HepG2 (cell line): Measurements from ENCODE around the gene RBBP6. TPM values are rescaled to one million over a fixed set of nuclear protein-coding genes. Genes with fewer than 3 reads are reported as not detected.
A peak's percentile ranks its signal among the peaks of the same experiment; 100 is the strongest.

ENCODE experiments used
- CENPBD1 ChIP-seq: sonication (generic); formaldehyde crosslinking; IDR thresholded peaks from 2 replicates; pipeline ENCODE4 v1.8.0; 2022; ENCODE audit warnings: missing genetic modification reagents, low read depth, mild to moderate bottlenecking, borderline replicate concordance
- CERS6 ChIP-seq: sonication (generic); formaldehyde crosslinking; IDR thresholded peaks from 2 replicates; pipeline ENCODE4 v1.5.0; 2020; ENCODE audit warnings: missing genetic modification reagents
- ERF ChIP-seq: IDR thresholded peaks from 2 replicates; pipeline ENCODE4 v1.6.1; 2018; ENCODE audit warnings: missing biosample characterization, missing genetic modification reagents
- ESRRA ChIP-seq: sonication (generic); formaldehyde crosslinking; IDR thresholded peaks from 2 replicates; pipeline ENCODE4 v1.5.1; 2020; ENCODE audit warnings: mild to moderate bottlenecking, low read depth, missing genetic modification reagents
- ETV6 ChIP-seq: sonication (generic); formaldehyde crosslinking; conservative IDR thresholded peaks from 2 replicates; pipeline ENCODE4 v1.4.0; 2020; ENCODE audit warnings: missing genetic modification reagents
- HNRNPUL1 ChIP-seq: fragments of 200-400 bp; formaldehyde crosslinking; IDR thresholded peaks from 2 replicates; pipeline ENCODE4 v1.6.1; 2017; ENCODE audit warnings: low read depth, mild to moderate bottlenecking, low read length, moderate library complexity
- ISX ChIP-seq: sonication (generic); formaldehyde crosslinking; conservative IDR thresholded peaks from 2 replicates; pipeline ENCODE4 v1.5.0; 2020; ENCODE audit warnings: missing genetic modification reagents
- LCORL ChIP-seq, 2 experiments: fragments of 450-650 bp in 1 of 2; sonication (generic) in 1 of 2; formaldehyde crosslinking in 1 of 2; IDR thresholded peaks; 2 replicates each; pipeline versions ENCODE4 v1.5.0 to v1.6.1; 2017 to 2020; ENCODE audit warnings: antibody characterized with exemption in 1 of 2, missing genetic modification reagents in 1 of 2
- NKX3-1 ChIP-seq: sonication (generic); formaldehyde crosslinking; IDR thresholded peaks from 2 replicates; pipeline ENCODE4 v1.5.0; 2020; ENCODE audit warnings: missing genetic modification reagents
- NRL ChIP-seq: sonication (generic); formaldehyde crosslinking; IDR thresholded peaks from 2 replicates; pipeline ENCODE4 v1.5.0; 2020; ENCODE audit warnings: missing genetic modification reagents, mild to moderate bottlenecking, moderate library complexity, borderline replicate concordance
- PITX1 ChIP-seq: sonication (generic); formaldehyde crosslinking; IDR thresholded peaks from 2 replicates; pipeline ENCODE4 v1.5.1; 2020; ENCODE audit warnings: mild to moderate bottlenecking, missing genetic modification reagents
- TEAD3 ChIP-seq: optimal IDR thresholded peaks from 2 replicates; pipeline ENCODE3; 2016; ENCODE audit warnings: borderline replicate concordance
- TFDP2 ChIP-seq: sonication (generic); formaldehyde crosslinking; IDR thresholded peaks from 2 replicates; pipeline ENCODE4 v1.4.0; 2020; ENCODE audit warnings: missing genetic modification reagents
- XRCC5 ChIP-seq: fragments of 200-400 bp; formaldehyde crosslinking; optimal IDR thresholded peaks from 2 replicates; pipeline ENCODE3; 2017; ENCODE audit warnings: mild to moderate bottlenecking, low read length
- YEATS2 ChIP-seq: sonication (generic); formaldehyde crosslinking; IDR thresholded peaks from 2 replicates; pipeline ENCODE4 v1.4.0; 2020; ENCODE audit warnings: missing genetic modification reagents, borderline replicate concordance
- ZBED4 ChIP-seq: sonication (generic); formaldehyde crosslinking; IDR thresholded peaks from 2 replicates; pipeline ENCODE4 v1.4.0; 2020; ENCODE audit warnings: missing genetic modification reagents, borderline replicate concordance
- ZFY ChIP-seq: sonication (generic); formaldehyde crosslinking; IDR thresholded peaks from 2 replicates; pipeline ENCODE4 v1.4.0; 2020; ENCODE audit warnings: missing genetic modification reagents
- ZNF44 ChIP-seq: sonication (generic); formaldehyde crosslinking; IDR thresholded peaks from 2 replicates; pipeline ENCODE4 v1.5.1; 2020; ENCODE audit warnings: mild to moderate bottlenecking, missing genetic modification reagents
- ZNF441 ChIP-seq: sonication (generic); formaldehyde crosslinking; IDR thresholded peaks from 2 replicates; pipeline ENCODE4 v1.7.0; 2021; ENCODE audit warnings: missing genetic modification reagents, borderline replicate concordance
- ZNF577 ChIP-seq: sonication (generic); formaldehyde crosslinking; IDR thresholded peaks from 2 replicates; pipeline ENCODE4 v1.4.0; 2020; ENCODE audit warnings: mild to moderate bottlenecking, low read depth, missing genetic modification reagents, borderline replicate concordance
- ZNF83 ChIP-seq: sonication (generic); formaldehyde crosslinking; IDR thresholded peaks from 2 replicates; pipeline ENCODE4 v1.4.0; 2020; ENCODE audit warnings: missing genetic modification reagents, mild to moderate bottlenecking, borderline replicate concordance
- polyA plus RNA-seq, 8 experiments: library from polyadenylated mRNA; depleted of rRNA in 3 of 8; stranded (reverse) in 7 of 8; unstranded in 1 of 8; fragments of >200 nt; fragmentation: Illumina TruSeq in 4 of 8; extraction: Trizol in 4 of 8; gene quantifications; 2 replicates each; pipeline versions ENCODE4 v1.2.1 to v1.2.3, GENCODE V29; 2011 to 2016; ENCODE audit warnings: low read depth in 4 of 8, missing spikeins in 1 of 8, mixed read lengths in 1 of 8; ENCODE audit not compliant: insufficient read depth in 1 of 8
- total RNA-seq, 5 experiments: library from RNA; depleted of rRNA; stranded (reverse); fragments of >200 nt; fragmentation: Illumina TruSeq; extraction: Trizol; gene quantifications; 2 replicates each; pipeline ENCODE4 v1.2.3, GENCODE V29; 2016; ENCODE audit warnings: low read depth in 1 of 5

The RBBP6 gene
- total and polyA plus RNA-seq, 2 of the 13 experiments (the other 11 are each of a cell fraction or from before 2014, with no cell fraction given) = 37.1 to 70.9 TPM

- TF ChIP-seq TEAD3 = peak; percentile 17
- 0 out of 2 replicates have a peak, but pooled peaks have one; percentile 19 for TF ChIP-seq NRL (CRISPR knock-in tag)
- no peak for TF ChIP-seq CERS6 (CRISPR knock-in tag)
- no peak for TF ChIP-seq CENPBD1 (CRISPR knock-in tag)
- TF ChIP-seq ZBED4 (CRISPR knock-in tag) = 0 out of 2 replicates have a peak, but pooled peaks have one; percentile 31
- no peak for TF ChIP-seq ERF (CRISPR knock-in tag)
- peak; percentile 65 for TF ChIP-seq XRCC5
- peak; percentile 60; the same call in 1 of the 2 replicates for TF ChIP-seq TFDP2 (CRISPR knock-in tag)
- no peak for TF ChIP-seq YEATS2 (CRISPR knock-in tag)
- TF ChIP-seq ZFY (CRISPR knock-in tag) = no peak
- TF ChIP-seq ISX (CRISPR knock-in tag) = no peak
- TF ChIP-seq HNRNPUL1 = no peak
- TF ChIP-seq ZNF577 (CRISPR knock-in tag) = no peak
- TF ChIP-seq NKX3-1 (CRISPR knock-in tag) = no peak
- TF ChIP-seq LCORL (IDR thresholded peaks at IDR 0.05) = no peak
- TF ChIP-seq LCORL (CRISPR knock-in tag; IDR thresholded peaks at IDR 0.05) = peak; percentile 55; the same call in 1 of the 2 replicates
- no peak for TF ChIP-seq ESRRA (CRISPR knock-in tag)
- no peak for TF ChIP-seq ETV6 (CRISPR knock-in tag)
- 0 out of 2 replicates have a peak, but pooled peaks have one; percentile 32 for TF ChIP-seq PITX1
- 0 out of 2 replicates have a peak, but pooled peaks have one; percentile 34 for TF ChIP-seq ZNF441 (CRISPR knock-in tag)
- TF ChIP-seq ZNF44 (CRISPR knock-in tag) = no peak
- no peak for TF ChIP-seq ZNF83 (CRISPR knock-in tag)
These were observed 34.7 kb upstream of the RBBP6 start (continued) for GRCh38 chr16:24504472-24505345.
